Tibial artery (tissue), 4 donors: Measurements from ENCODE around the gene HBEGF.

Experiments
- DNase-seq, 2 donors: peaks; one replicate each; pipeline ENCODE4 v3.0.0-alpha.2; 2019
- H3K27ac ChIP-seq, 2 donors: fragments of 200-600 bp; sonication (generic) in 1 of 2; 1 replicate in 1 of 2; 2 replicates in 1 of 2; pipeline ENCODE4 v1.5.1; 2018 to 2019; ENCODE audit warnings: mild to moderate bottlenecking in 1 of 2
- H3K27me3 ChIP-seq, 2 donors: fragments of 200-600 bp; sonication (generic) in 1 of 2; one replicate each; pipeline versions ENCODE4 v1.5.1 to v1.6.0; 2016 to 2019
- H3K36me3 ChIP-seq, 3 donors: fragments of 200-600 bp; sonication (generic) in 2 of 3; one replicate each; pipeline ENCODE4 v1.5.1; 2016 to 2019; ENCODE audit warnings: mild to moderate bottlenecking in 2 of 3
- H3K4me1 ChIP-seq, 4 donors: fragments of 200-600 bp; sonication (generic) in 2 of 4; 1 replicate in 3 of 4; 2 replicates in 1 of 4; pipeline ENCODE4 v1.5.1; 2016 to 2019
- H3K4me3 ChIP-seq, 2 donors: fragments of 200-600 bp; sonication (generic) in 1 of 2; 1 replicate in 1 of 2; 2 replicates in 1 of 2; pipeline ENCODE4 v1.5.1; 2018 to 2019; ENCODE audit warnings: mild to moderate bottlenecking in 2 of 2
- H3K9me3 ChIP-seq, 3 donors: fragments of 200-600 bp; sonication (generic) in 1 of 3; one replicate each; pipeline ENCODE4 v1.5.1; 2016 to 2019
- intact Hi-C: fragments of 100-400 bp; cut with DNase I; formaldehyde crosslinking; loops from one replicate; pipeline ENCODE4 v1.15.0; 2023; ENCODE audit warnings: low total_unique reads
- TF ChIP-seq, protein P1 (sequence below), 2 experiments: fragments of 200-600 bp in 1 of 2; fragments of 450-650 bp in 1 of 2; IDR thresholded peaks; one replicate each; pipeline ENCODE4 v1.5.1; 2017 to 2019; ENCODE audit warnings: antibody characterized with exemption in 2 of 2, mild to moderate bottlenecking in 1 of 2, moderate library complexity in 1 of 2

Gene HBEGF

DNA sequence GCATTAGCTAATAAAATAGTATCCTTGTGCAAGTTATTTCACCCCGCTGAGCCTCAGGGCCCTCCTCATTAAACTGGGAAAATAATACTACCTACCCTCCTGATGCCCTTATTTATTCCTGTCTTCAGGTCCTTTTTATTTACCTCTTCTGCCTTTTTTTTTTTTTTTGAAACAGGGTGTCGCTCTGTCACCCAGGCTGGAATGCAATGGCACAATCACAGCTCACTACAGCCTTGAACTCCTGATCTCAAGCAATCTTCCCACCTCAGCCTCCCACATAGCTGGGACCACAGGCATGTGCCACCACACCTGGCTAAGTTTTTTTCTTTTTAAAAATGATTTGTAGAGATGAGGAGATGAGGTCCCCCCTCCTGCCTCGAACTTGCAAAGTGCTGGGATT, 20.9 kb downstream of the HBEGF start:
- no peak for DNase-seq
- H3K4me3 ChIP-seq: no peak overlapping the region
- H3K27ac ChIP-seq: no peak overlapping the region
- no peaks in the 10 kb centered on the region for H3K9me3 ChIP-seq
- TF ChIP-seq, protein P1, sequence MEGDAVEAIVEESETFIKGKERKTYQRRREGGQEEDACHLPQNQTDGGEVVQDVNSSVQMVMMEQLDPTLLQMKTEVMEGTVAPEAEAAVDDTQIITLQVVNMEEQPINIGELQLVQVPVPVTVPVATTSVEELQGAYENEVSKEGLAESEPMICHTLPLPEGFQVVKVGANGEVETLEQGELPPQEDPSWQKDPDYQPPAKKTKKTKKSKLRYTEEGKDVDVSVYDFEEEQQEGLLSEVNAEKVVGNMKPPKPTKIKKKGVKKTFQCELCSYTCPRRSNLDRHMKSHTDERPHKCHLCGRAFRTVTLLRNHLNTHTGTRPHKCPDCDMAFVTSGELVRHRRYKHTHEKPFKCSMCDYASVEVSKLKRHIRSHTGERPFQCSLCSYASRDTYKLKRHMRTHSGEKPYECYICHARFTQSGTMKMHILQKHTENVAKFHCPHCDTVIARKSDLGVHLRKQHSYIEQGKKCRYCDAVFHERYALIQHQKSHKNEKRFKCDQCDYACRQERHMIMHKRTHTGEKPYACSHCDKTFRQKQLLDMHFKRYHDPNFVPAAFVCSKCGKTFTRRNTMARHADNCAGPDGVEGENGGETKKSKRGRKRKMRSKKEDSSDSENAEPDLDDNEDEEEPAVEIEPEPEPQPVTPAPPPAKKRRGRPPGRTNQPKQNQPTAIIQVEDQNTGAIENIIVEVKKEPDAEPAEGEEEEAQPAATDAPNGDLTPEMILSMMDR (IDR thresholded peaks at IDR 0.05): no peak
- H3K4me1 ChIP-seq: peaks cover 5 to 29% (median 19%) of the 10 kb centered on the region in 4 donors
- intact Hi-C loops: no loop called here
- no peaks in the 10 kb centered on the region for H3K36me3 ChIP-seq
- no peaks in the 10 kb centered on the region for H3K27me3 ChIP-seq

DNA sequence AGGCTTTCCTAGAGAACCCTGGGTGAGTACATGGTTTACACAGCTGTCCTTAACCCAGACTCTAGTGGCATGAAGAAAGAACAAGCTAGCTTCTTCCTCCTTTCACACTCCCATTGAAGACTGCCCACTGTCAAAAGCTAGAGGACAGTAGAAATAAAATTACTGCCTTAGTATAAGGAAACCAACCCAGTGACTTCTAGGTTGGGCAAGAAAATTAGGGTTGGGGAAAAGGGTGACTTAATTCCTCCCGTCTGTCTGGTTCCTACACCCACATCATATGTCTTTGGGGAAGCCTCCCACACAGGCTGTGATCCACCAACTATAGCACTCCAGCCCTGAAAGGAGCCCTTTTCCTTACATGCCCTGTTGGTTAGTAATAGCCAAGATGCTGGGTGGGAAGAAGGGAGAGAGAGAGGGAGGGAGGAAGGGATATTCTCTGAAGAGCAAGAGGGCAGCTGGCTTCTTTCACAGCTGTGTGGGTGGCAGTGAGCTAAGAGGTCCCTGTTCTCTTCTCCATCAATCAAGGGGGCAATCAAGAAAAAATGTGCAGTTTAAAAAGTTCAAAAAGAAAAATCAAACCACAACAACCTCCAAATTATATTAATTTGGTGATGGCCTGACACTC, 21.7 kb downstream of the HBEGF start:
- TF ChIP-seq, protein P1 (IDR thresholded peaks at IDR 0.05): no peak
- Histone ChIP-seq H3K4me3 (no peak overlapping the region), H3K27ac (no peak overlapping the region), H3K4me1 (peaks cover 5 to 29% (median 19%) of the 10 kb centered on the region in 4 donors), H3K36me3 (no peaks in the 10 kb centered on the region), H3K27me3 (no peaks in the 10 kb centered on the region), H3K9me3 (no peaks in the 10 kb centered on the region)
- intact Hi-C loops: no loop called here
- no peak for DNase-seq

DNA sequence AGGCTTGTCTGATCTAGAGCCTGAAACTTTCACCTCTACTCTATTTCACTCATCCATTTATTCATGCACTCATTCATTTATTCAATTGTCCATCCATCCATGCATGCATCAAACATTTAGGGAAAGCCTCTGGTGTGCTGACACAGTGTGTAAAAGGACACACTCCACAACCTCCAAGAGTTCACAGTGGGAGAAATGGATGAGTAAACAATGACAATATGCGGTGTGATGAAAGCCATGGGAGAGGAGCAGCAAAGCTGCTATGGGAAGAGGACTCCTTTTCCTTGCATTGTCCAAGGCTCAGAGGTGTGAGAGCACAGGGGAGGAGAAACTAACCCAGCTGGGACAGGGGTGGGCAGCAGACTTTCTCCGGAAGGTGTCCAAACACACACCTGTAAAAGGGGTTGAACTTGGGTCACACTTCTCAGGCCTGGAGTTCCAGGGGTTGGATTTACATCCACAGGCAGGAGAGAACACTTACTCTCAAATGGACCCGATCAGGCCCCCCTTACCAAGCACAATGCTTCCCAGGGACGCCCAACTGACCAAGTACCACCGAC, 22.3 kb downstream of the HBEGF start:
- Histone ChIP-seq H3K36me3 (no peaks in the 10 kb centered on the region), H3K9me3 (no peaks in the 10 kb centered on the region), H3K4me3 (no peak overlapping the region), H3K4me1 (peaks cover 5 to 29% (median 19%) of the 10 kb centered on the region in 4 donors), H3K27me3 (no peaks in the 10 kb centered on the region), H3K27ac (peak overlapping the region; percentile 72 to 73)
- TF ChIP-seq, protein P1 (IDR thresholded peaks at IDR 0.05): no peak
- DNase-seq: no peak
- intact Hi-C loops: no loop called here

DNA sequence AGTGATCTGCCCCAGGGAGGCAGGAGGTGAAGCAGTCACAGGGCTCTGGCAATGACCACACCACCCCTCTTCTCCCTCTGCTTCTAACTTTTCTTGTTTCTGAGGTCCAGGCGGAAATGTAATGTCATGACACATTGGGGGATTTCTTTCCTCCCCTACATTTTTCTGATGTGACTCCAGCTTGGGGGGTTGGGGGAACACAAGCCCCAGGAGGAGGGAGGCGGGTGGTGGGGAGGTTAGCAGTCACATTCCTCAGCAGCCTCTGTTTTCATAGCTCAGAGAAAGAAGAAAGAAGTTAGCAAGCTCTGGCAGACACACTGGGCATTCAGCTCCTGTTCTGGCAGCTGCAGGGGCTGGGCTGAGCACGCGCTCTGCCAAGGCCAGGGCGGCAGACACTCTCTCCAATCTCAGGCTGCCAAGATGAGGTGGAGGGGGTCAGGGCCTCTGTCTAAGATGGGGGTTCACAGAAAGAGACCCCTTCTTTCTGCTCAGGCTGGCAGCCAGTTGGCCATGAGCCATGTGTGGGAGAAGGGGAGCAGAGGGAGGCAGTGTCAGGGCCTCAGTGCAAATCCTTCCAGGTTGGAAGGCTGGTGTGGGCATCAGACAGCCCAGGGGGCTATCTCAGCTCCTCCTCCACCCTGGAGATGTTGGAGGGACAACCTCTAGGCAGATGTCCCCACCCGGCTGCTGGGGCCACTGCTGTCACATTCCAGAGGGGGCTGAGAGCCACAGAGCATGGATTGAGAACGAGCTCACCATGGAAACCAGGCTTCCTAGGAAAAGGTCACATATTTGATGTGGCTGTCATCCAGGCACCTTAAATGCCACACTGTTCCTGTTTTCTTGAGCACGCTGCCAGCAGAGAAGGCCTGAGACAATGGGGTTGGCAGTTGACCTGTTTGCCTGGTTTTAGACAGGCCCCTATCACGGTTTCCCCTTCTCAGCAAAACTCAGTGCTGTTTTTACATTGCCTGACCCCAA, 23.4 kb downstream of the HBEGF start:
- no peaks in the 10 kb centered on the region for H3K36me3 ChIP-seq
- no peaks in the 10 kb centered on the region for H3K27me3 ChIP-seq
- peak overlapping the region; percentile 72 to 73 for H3K27ac ChIP-seq
- no peaks in the 10 kb centered on the region for H3K9me3 ChIP-seq
- no peak for DNase-seq
- intact Hi-C loops: no loop called here
- TF ChIP-seq, protein P1 (IDR thresholded peaks at IDR 0.05): no peak
- H3K4me1 ChIP-seq: peaks cover 5 to 29% (median 19%) of the 10 kb centered on the region in 4 donors
- no peak overlapping the region for H3K4me3 ChIP-seq

DNA sequence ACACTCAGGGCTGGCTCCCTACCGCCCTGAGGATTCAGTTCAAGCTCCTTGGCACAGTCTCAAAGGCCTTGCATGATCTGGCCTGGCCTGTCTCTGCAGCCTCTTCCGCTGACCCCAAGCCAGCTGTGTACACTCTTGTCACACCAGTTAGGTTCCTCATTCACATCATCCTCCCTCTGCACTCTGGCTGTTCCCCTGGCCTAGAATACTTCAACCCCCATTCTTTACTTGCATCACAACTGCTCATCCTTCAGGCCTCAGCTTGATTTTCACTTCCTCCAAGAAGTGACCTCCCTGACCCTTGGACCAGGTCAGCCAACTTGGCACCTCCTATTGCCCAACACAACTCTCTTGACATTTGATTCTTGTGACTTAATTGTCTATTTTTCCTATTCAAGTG, 24.6 kb downstream of the HBEGF start:
- H3K27me3 ChIP-seq: no peaks in the 10 kb centered on the region
- TF ChIP-seq, protein P1 (IDR thresholded peaks at IDR 0.05): no peak
- H3K4me1 ChIP-seq: peaks cover 5 to 29% (median 19%) of the 10 kb centered on the region in 4 donors
- intact Hi-C loops: no loop called here
- peak; percentile 72 to 77 for DNase-seq
- H3K9me3 ChIP-seq: no peaks in the 10 kb centered on the region
- no peak overlapping the region for H3K4me3 ChIP-seq
- no peak overlapping the region for H3K27ac ChIP-seq
- H3K36me3 ChIP-seq: no peaks in the 10 kb centered on the region
